Stimulated activated naive CD8-positive, alpha-beta T cell treated with anti-CD3 and anti-CD28 coated beads, Interleukin-15, Interleukin-2, amounts not matched to agents 100 ng/mL and 50 ng/mL, for 24 hours (primary cell): Measurements from ENCODE around the gene CHTF18.
"Not testable (repeated sequence)": the region's sequence is repeated elsewhere in the genome, so short reads cannot be mapped to it uniquely, and the experiment has no call there.

Experiments used
- H3K27ac Mint-ChIP-seq: one replicate; pipeline ENCODE4 v1.8.0; 2021; ENCODE audit warnings: mild to moderate bottlenecking, mixed read lengths
- H3K27me3 Mint-ChIP-seq: one replicate; pipeline ENCODE4 v1.8.0; 2021; ENCODE audit warnings: mixed read lengths
- H3K36me3 Mint-ChIP-seq: one replicate; pipeline ENCODE4 v1.8.0; 2021; ENCODE audit warnings: low read depth, mixed read lengths
- H3K4me1 Mint-ChIP-seq: one replicate; pipeline ENCODE4 v1.8.0; 2021; ENCODE audit warnings: low read depth, mixed read lengths
- H3K4me3 Mint-ChIP-seq: one replicate; pipeline ENCODE4 v1.8.0; 2021; ENCODE audit warnings: mild to moderate bottlenecking, mixed read lengths
- H3K9me3 Mint-ChIP-seq: one replicate; pipeline ENCODE4 v1.8.0; 2021; ENCODE audit warnings: mixed read lengths

Gene CHTF18

GRCh38 chr16:817001-817906 lies 28.8 kb downstream of the CHTF18 start:
- Mint-ChIP-seq H3K4me3 (no peak overlapping the region), H3K9me3 (no peaks in the 10 kb centered on the region), H3K27me3 (peaks cover 25% of the 10 kb centered on the region), H3K27ac (no peak overlapping the region), H3K36me3 (no peaks in the 10 kb centered on the region), H3K4me1 (peaks cover 11% of the 10 kb centered on the region)

GRCh38 chr16:818132-818531 lies 29.7 kb downstream of the CHTF18 start:
- H3K27me3 Mint-ChIP-seq: peaks cover 21% of the 10 kb centered on the region

GRCh38 chr16:818592-818991 lies 30.2 kb downstream of the CHTF18 start:
- H3K27me3 Mint-ChIP-seq: peaks cover 23% of the 10 kb centered on the region
- no peaks in the 10 kb centered on the region for H3K36me3 Mint-ChIP-seq

More at GRCh38 chr16:818132-818531, 29.7 kb downstream of the CHTF18 start:
- H3K36me3 Mint-ChIP-seq: no peaks in the 10 kb centered on the region
- peaks cover 11% of the 10 kb centered on the region for H3K4me1 Mint-ChIP-seq
- no peaks in the 10 kb centered on the region for H3K9me3 Mint-ChIP-seq
- no peak overlapping the region for H3K4me3 Mint-ChIP-seq
- H3K27ac Mint-ChIP-seq: no peak overlapping the region

GRCh38 chr16:819336-820043 lies 31.1 kb downstream of the CHTF18 start:
- peaks cover 11% of the 10 kb centered on the region for H3K4me1 Mint-ChIP-seq
- peaks cover 19% of the 10 kb centered on the region for H3K27me3 Mint-ChIP-seq
- H3K4me3 Mint-ChIP-seq: no peak overlapping the region
- H3K9me3 Mint-ChIP-seq: no peaks in the 10 kb centered on the region
- H3K36me3 Mint-ChIP-seq: no peaks in the 10 kb centered on the region
- no peak overlapping the region for H3K27ac Mint-ChIP-seq

More at GRCh38 chr16:818592-818991, 30.2 kb downstream of the CHTF18 start:
- Mint-ChIP-seq H3K4me1 (peaks cover 11% of the 10 kb centered on the region), H3K27ac (no peak overlapping the region), H3K4me3 (no peak overlapping the region), H3K9me3 (no peaks in the 10 kb centered on the region)

- H3K36me3 Mint-ChIP-seq, H3K9me3 Mint-ChIP-seq, H3K4me3 Mint-ChIP-seq, H3K27ac Mint-ChIP-seq: not testable (repeated sequence)
- Mint-ChIP-seq H3K4me1 (peaks cover 11% of the 10 kb centered on the region), H3K27me3 (peaks cover 14% of the 10 kb centered on the region)
Measured at GRCh38 chr16:820044-820408, 31.6 kb downstream of the CHTF18 start.

GRCh38 chr16:820748-821147 lies 32.3 kb downstream of the CHTF18 start:
- Mint-ChIP-seq H3K9me3 (no peaks in the 10 kb centered on the region), H3K36me3 (no peaks in the 10 kb centered on the region), H3K27ac (no peak overlapping the region), H3K4me1 (peaks cover 11% of the 10 kb centered on the region), H3K27me3 (peaks cover 16% of the 10 kb centered on the region), H3K4me3 (no peak overlapping the region)

GRCh38 chr16:821751-822150 lies 33.3 kb downstream of the CHTF18 start:
- Mint-ChIP-seq H3K9me3 (no peaks in the 10 kb centered on the region), H3K36me3 (no peaks in the 10 kb centered on the region), H3K4me3 (no peak overlapping the region), H3K27me3 (peaks cover 18% of the 10 kb centered on the region), H3K4me1 (peaks cover 11% of the 10 kb centered on the region), H3K27ac (no peak overlapping the region)

GRCh38 chr16:822174-822908 lies 33.9 kb downstream of the CHTF18 start:
- Mint-ChIP-seq H3K4me1 (peaks cover 11% of the 10 kb centered on the region), H3K9me3 (no peaks in the 10 kb centered on the region), H3K27ac (no peak overlapping the region), H3K4me3 (no peak overlapping the region), H3K27me3 (peaks cover 18% of the 10 kb centered on the region), H3K36me3 (no peaks in the 10 kb centered on the region)

GRCh38 chr16:822909-823297 lies 34.5 kb downstream of the CHTF18 start:
- H3K36me3 Mint-ChIP-seq: no peaks in the 10 kb centered on the region
- no peaks in the 10 kb centered on the region for H3K9me3 Mint-ChIP-seq
- no peak overlapping the region for H3K27ac Mint-ChIP-seq

GRCh38 chr16:824194-824593 lies 35.8 kb downstream of the CHTF18 start:
- Mint-ChIP-seq H3K4me3 (no peak overlapping the region), H3K9me3 (no peaks in the 10 kb centered on the region), H3K27ac (no peak overlapping the region), H3K36me3 (no peaks in the 10 kb centered on the region), H3K4me1 (peaks cover 10% of the 10 kb centered on the region), H3K27me3 (peaks cover 18% of the 10 kb centered on the region)

More at GRCh38 chr16:822909-823297, 34.5 kb downstream of the CHTF18 start:
- peaks cover 18% of the 10 kb centered on the region for H3K27me3 Mint-ChIP-seq
- peaks cover 11% of the 10 kb centered on the region for H3K4me1 Mint-ChIP-seq
- no peak overlapping the region for H3K4me3 Mint-ChIP-seq

- Mint-ChIP-seq H3K36me3 (no peaks in the 10 kb centered on the region), H3K4me3 (no peak overlapping the region), H3K9me3 (no peaks in the 10 kb centered on the region), H3K27me3 (peaks cover 17% of the 10 kb centered on the region), H3K27ac (no peak overlapping the region), H3K4me1 (peaks cover 6% of the 10 kb centered on the region)
Measured at GRCh38 chr16:824601-825000, 36.2 kb downstream of the CHTF18 start.

GRCh38 chr16:825341-826061 lies 37.1 kb downstream of the CHTF18 start:
- no peaks in the 10 kb centered on the region for H3K36me3 Mint-ChIP-seq
- H3K4me3 Mint-ChIP-seq: no peak overlapping the region
- no peaks in the 10 kb centered on the region for H3K9me3 Mint-ChIP-seq
- no peak overlapping the region for H3K27ac Mint-ChIP-seq
- peaks cover 12% of the 10 kb centered on the region for H3K27me3 Mint-ChIP-seq
- H3K4me1 Mint-ChIP-seq: no peaks in the 10 kb centered on the region

- H3K4me3 Mint-ChIP-seq: no peak overlapping the region
- no peak overlapping the region for H3K27ac Mint-ChIP-seq
- no peaks in the 10 kb centered on the region for H3K9me3 Mint-ChIP-seq
- peaks cover 8% of the 10 kb centered on the region for H3K27me3 Mint-ChIP-seq
- no peaks in the 10 kb centered on the region for H3K36me3 Mint-ChIP-seq
- H3K4me1 Mint-ChIP-seq: no peaks in the 10 kb centered on the region
Measured at GRCh38 chr16:827513-827912, 39.1 kb downstream of the CHTF18 start.

- Mint-ChIP-seq H3K9me3 (no peaks in the 10 kb centered on the region), H3K36me3 (no peaks in the 10 kb centered on the region), H3K27ac (no peak overlapping the region), H3K4me3 (no peak overlapping the region), H3K4me1 (no peaks in the 10 kb centered on the region), H3K27me3 (peaks cover 5% of the 10 kb centered on the region)
Measured at GRCh38 chr16:828891-829290, 40.5 kb downstream of the CHTF18 start.
